K562 (cell line): ENCODE measurements around the gene RAB31. TPM values are rescaled to one million over a fixed set of nuclear protein-coding genes. Genes with fewer than 3 reads are reported as not detected.

Experiments
- ARID2 ChIP-seq: fragments of 450-650 bp; IDR thresholded peaks from 2 replicates; pipeline ENCODE4 v1.6.1; 2017; ENCODE audit warnings: antibody characterized with exemption, mild to moderate bottlenecking
- BCOR ChIP-seq: fragments of 450-650 bp; IDR thresholded peaks from 2 replicates; pipeline ENCODE4 v1.6.1; 2016
- CBX3 ChIP-seq, 2 experiments: IDR thresholded peaks; 1 replicate in 1 of 2; 2 replicates in 1 of 2; pipeline ENCODE4 v1.6.1; 2012; ENCODE audit warnings: inconsistent platforms in 2 of 2, low read length in 2 of 2, borderline replicate concordance in 1 of 2, control low read depth in 1 of 2
- CHD4 ChIP-seq: fragments of 200-600 bp; sonication (generic); IDR thresholded peaks from 3 replicates; pipeline ENCODE4 v1.6.1; 2012; ENCODE audit warnings: low read depth, mild to moderate bottlenecking, mixed read lengths, low read length, inconsistent platforms; ENCODE audit not compliant: insufficient read depth, insufficient replicate concordance, poor library complexity, severe bottlenecking
- FUS ChIP-seq: fragments of 200-400 bp; formaldehyde crosslinking; optimal IDR thresholded peaks from 2 replicates; pipeline ENCODE3; 2017; ENCODE audit warnings: low read depth, low read length
- GTF2A2 ChIP-seq: IDR thresholded peaks from 2 replicates; pipeline ENCODE4 v1.6.1; 2016; ENCODE audit warnings: mild to moderate bottlenecking, missing genetic modification characterization, missing compliant biosample characterization
- GTF2E2 ChIP-seq: fragments of 200-800 bp; sonication (Bioruptor generic); IDR thresholded peaks from 2 replicates; pipeline ENCODE4 v1.6.1; 2016; ENCODE audit warnings: missing genetic modification characterization, missing compliant biosample characterization
- LCOR ChIP-seq: sonication (generic); formaldehyde crosslinking; IDR thresholded peaks from 2 replicates; pipeline ENCODE4 v1.8.0; 2022; ENCODE audit warnings: mild to moderate bottlenecking, missing genetic modification reagents
- NR3C1 ChIP-seq: sonication (generic); formaldehyde crosslinking; IDR thresholded peaks from 2 replicates; pipeline ENCODE4 v1.8.1; 2022; ENCODE audit warnings: missing genetic modification reagents
- PCBP1 ChIP-seq: fragments of 200-400 bp; formaldehyde crosslinking; IDR thresholded peaks from 2 replicates; pipeline ENCODE4 v1.6.1; 2018; ENCODE audit warnings: mild to moderate bottlenecking, low read depth, low read length; ENCODE audit not compliant: poor library complexity, severe bottlenecking
- SLC30A9 ChIP-seq: fragments of 250-450 bp; sonication (Bioruptor Pico); IDR thresholded peaks from 2 replicates; pipeline ENCODE4 v1.8.0; 2022; ENCODE audit warnings: mild to moderate bottlenecking, moderate library complexity
- SMAD3 ChIP-seq: fragments of 450-650 bp; formaldehyde crosslinking; conservative IDR thresholded peaks from 2 replicates; pipeline ENCODE4 v1.4.0; 2020; ENCODE audit warnings: mild to moderate bottlenecking
- TEAD4 ChIP-seq, 2 experiments: sonication (generic) in 1 of 2; formaldehyde crosslinking in 1 of 2; IDR thresholded peaks; 2 replicates each; pipeline versions ENCODE4 v1.6.1 to v1.8.0; 2012 to 2022; ENCODE audit warnings: borderline replicate concordance in 1 of 2, inconsistent platforms in 1 of 2, low read length in 1 of 2, mild to moderate bottlenecking in 1 of 2, missing genetic modification reagents in 1 of 2
- ZNF212 ChIP-seq: fragments of 450-650 bp; formaldehyde crosslinking; IDR thresholded peaks from 2 replicates; pipeline ENCODE4 v1.4.0; 2020; ENCODE audit warnings: mild to moderate bottlenecking
- ZNF347 ChIP-seq: fragments of 450-650 bp; formaldehyde crosslinking; IDR thresholded peaks from 2 replicates; pipeline ENCODE4 v1.4.0; 2020; ENCODE audit warnings: low read depth, mild to moderate bottlenecking, moderate library complexity
- ZNF408 ChIP-seq: fragments of 250-450 bp; sonication (Bioruptor Pico); IDR thresholded peaks from 2 replicates; pipeline ENCODE4 v1.4.0; 2020; ENCODE audit warnings: low read depth, mild to moderate bottlenecking, moderate library complexity
- ZNF778 ChIP-seq: fragments of 450-650 bp; formaldehyde crosslinking; IDR thresholded peaks from 2 replicates; pipeline ENCODE4 v1.4.0; 2020; ENCODE audit warnings: mild to moderate bottlenecking, moderate library complexity
- polyA plus RNA-seq, 8 experiments: library from polyadenylated mRNA; depleted of rRNA in 4 of 8; stranded (reverse) in 5 of 8; unstranded in 3 of 8; fragments of >200 nt; fragmentation: Nextera tagmentation in 2 of 8; fragmentation: Illumina TruSeq in 1 of 8; extraction: Ambion mirVana in 2 of 8; extraction: Trizol in 1 of 8; gene quantifications; 2 replicates each; pipeline versions ENCODE4 v1.2.1 to v1.2.3, GENCODE V29; 2011 to 2014; ENCODE audit warnings: inconsistent platforms in 1 of 8, missing spikeins in 1 of 8
- total RNA-seq, 7 experiments: library from RNA; depleted of rRNA in 6 of 7; stranded (reverse); fragments of >200 nt in 6 of 7; fragmentation: Illumina TruSeq in 2 of 7; extraction: Trizol in 2 of 7; gene quantifications; 2 replicates each; pipeline versions ENCODE4 v1.2.1 to v1.2.3, GENCODE V29; 2011 to 2021; ENCODE audit warnings: low replicate concordance in 1 of 7
- TF ChIP-seq, protein P1 (sequence below): sonication (generic); formaldehyde crosslinking; IDR thresholded peaks from 2 replicates; pipeline ENCODE4 v1.8.0; 2022; ENCODE audit warnings: mild to moderate bottlenecking, missing genetic modification reagents
- TF ChIP-seq, protein P2 (sequence below): fragments of 450-650 bp; formaldehyde crosslinking; IDR thresholded peaks from 2 replicates; pipeline ENCODE4 v1.4.0; 2022; ENCODE audit warnings: missing genetic modification characterization
- TF ChIP-seq, protein P3 (sequence below): sonication (generic); formaldehyde crosslinking; IDR thresholded peaks from 2 replicates; pipeline ENCODE4 v1.8.0; 2023; ENCODE audit warnings: missing genetic modification reagents, mild to moderate bottlenecking, borderline replicate concordance

RAB31 gene
- total and polyA plus RNA-seq, 9 of the 15 experiments (the other 6 are each of a cell fraction or from before 2014, with no cell fraction given) = 20.7 to 70.4 (median 41.3) TPM

DNA sequence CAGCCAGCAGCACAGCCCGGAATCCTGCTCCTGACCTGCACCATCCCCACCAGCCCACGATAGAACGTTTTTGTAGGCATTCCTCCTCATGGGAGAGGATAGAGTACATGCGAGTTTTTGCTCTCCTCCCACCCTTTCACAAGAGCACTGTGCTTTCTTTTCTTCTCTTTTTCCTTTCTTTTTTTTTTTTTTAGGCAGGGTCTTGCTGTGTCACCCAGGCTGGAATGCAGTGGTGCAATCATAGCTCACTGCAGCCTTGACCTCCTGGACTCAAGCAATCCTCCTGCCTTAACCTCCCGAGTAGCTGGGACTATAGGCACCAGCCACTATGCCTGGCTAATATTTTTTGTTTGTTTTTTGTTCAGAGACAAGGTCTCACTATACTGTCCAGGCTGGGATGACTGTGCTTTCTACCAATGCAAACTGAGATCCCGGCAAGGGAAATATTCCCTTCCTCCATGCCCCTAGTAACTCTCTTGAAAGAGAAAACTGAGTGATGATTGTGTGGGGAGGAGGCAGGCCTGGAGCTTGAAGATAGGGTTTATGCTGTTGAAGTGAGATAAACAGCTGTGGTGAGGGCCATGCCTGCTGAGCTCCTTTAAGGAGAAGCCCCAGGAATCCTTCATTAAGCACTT lies 95.1 kb downstream of the RAB31 start (continued):
- TF ChIP-seq SMAD3 (CRISPR knock-in tag) (no peak), GTF2A2 (no peak), ZNF212 (CRISPR knock-in tag) (no peak), BCOR (peak; percentile 98), ZNF408 (CRISPR knock-in tag) (no peak), SLC30A9 (CRISPR knock-in tag) (no peak), GTF2E2 (tag) (no peak), ARID2 (peak; percentile 44; the same call in 1 of the 2 replicates), ZNF778 (CRISPR knock-in tag) (no peak), ZNF347 (CRISPR knock-in tag) (no peak), PCBP1 (no peak), FUS (no peak), LCOR (CRISPR knock-in tag) (no peak), CHD4 (peak; percentile 35), CBX3 (IDR thresholded peaks at IDR 0.05; ENCODE audit: borderline replicate concordance in 1 of 2, low read length in 2 of 2) (peak in 1 of 2 experiments; percentile 87; a peak in 2 of 3 replicates), NR3C1 (CRISPR knock-in tag) (no peak), TEAD4 (IDR thresholded peaks at IDR 0.05; ENCODE audit: low read length) (peak; percentile 99), TEAD4 (CRISPR knock-in tag; IDR thresholded peaks at IDR 0.05; ENCODE audit: borderline replicate concordance) (no peak)
- TF ChIP-seq, protein P1, sequence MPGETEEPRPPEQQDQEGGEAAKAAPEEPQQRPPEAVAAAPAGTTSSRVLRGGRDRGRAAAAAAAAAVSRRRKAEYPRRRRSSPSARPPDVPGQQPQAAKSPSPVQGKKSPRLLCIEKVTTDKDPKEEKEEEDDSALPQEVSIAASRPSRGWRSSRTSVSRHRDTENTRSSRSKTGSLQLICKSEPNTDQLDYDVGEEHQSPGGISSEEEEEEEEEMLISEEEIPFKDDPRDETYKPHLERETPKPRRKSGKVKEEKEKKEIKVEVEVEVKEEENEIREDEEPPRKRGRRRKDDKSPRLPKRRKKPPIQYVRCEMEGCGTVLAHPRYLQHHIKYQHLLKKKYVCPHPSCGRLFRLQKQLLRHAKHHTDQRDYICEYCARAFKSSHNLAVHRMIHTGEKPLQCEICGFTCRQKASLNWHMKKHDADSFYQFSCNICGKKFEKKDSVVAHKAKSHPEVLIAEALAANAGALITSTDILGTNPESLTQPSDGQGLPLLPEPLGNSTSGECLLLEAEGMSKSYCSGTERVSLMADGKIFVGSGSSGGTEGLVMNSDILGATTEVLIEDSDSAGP (CRISPR knock-in tag) = no peak
- TF ChIP-seq, protein P2, sequence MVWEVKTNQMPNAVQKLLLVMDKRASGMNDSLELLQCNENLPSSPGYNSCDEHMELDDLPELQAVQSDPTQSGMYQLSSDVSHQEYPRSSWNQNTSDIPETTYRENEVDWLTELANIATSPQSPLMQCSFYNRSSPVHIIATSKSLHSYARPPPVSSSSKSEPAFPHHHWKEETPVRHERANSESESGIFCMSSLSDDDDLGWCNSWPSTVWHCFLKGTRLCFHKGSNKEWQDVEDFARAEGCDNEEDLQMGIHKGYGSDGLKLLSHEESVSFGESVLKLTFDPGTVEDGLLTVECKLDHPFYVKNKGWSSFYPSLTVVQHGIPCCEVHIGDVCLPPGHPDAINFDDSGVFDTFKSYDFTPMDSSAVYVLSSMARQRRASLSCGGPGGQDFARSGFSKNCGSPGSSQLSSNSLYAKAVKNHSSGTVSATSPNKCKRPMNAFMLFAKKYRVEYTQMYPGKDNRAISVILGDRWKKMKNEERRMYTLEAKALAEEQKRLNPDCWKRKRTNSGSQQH (CRISPR knock-in tag) = no peak
- TF ChIP-seq, protein P3, sequence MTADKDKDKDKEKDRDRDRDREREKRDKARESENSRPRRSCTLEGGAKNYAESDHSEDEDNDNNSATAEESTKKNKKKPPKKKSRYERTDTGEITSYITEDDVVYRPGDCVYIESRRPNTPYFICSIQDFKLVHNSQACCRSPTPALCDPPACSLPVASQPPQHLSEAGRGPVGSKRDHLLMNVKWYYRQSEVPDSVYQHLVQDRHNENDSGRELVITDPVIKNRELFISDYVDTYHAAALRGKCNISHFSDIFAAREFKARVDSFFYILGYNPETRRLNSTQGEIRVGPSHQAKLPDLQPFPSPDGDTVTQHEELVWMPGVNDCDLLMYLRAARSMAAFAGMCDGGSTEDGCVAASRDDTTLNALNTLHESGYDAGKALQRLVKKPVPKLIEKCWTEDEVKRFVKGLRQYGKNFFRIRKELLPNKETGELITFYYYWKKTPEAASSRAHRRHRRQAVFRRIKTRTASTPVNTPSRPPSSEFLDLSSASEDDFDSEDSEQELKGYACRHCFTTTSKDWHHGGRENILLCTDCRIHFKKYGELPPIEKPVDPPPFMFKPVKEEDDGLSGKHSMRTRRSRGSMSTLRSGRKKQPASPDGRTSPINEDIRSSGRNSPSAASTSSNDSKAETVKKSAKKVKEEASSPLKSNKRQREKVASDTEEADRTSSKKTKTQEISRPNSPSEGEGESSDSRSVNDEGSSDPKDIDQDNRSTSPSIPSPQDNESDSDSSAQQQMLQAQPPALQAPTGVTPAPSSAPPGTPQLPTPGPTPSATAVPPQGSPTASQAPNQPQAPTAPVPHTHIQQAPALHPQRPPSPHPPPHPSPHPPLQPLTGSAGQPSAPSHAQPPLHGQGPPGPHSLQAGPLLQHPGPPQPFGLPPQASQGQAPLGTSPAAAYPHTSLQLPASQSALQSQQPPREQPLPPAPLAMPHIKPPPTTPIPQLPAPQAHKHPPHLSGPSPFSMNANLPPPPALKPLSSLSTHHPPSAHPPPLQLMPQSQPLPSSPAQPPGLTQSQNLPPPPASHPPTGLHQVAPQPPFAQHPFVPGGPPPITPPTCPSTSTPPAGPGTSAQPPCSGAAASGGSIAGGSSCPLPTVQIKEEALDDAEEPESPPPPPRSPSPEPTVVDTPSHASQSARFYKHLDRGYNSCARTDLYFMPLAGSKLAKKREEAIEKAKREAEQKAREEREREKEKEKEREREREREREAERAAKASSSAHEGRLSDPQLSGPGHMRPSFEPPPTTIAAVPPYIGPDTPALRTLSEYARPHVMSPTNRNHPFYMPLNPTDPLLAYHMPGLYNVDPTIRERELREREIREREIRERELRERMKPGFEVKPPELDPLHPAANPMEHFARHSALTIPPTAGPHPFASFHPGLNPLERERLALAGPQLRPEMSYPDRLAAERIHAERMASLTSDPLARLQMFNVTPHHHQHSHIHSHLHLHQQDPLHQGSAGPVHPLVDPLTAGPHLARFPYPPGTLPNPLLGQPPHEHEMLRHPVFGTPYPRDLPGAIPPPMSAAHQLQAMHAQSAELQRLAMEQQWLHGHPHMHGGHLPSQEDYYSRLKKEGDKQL (CRISPR knock-in tag) = no peak
